22Rv1 (cell line): ENCODE data around the gene HOXB7.

ENCODE experiments used
- H3K27ac ChIP-seq: fragments of 450-650 bp; 2 replicates; pipeline ENCODE4 v1.5.1; 2017
- CTCF ChIP-seq: fragments of 450-650 bp; IDR thresholded peaks from 2 replicates; pipeline ENCODE4 v1.5.1; 2017; ENCODE audit warnings: mild to moderate bottlenecking
- ZFX ChIP-seq: fragments of 450-650 bp; IDR thresholded peaks from 2 replicates; pipeline ENCODE4 v1.6.1; 2017; ENCODE audit warnings: antibody characterized with exemption, borderline replicate concordance

HOXB7 gene

GRCh38 chr17:48610282-48611211 is at the start of gene HOXB7:
Gene HOXB7 (minus strand): TSS chr17:48611017. CDS start chr17:48610918, 99 bp downstream.
- TF ChIP-seq ZFX (no peak), CTCF (no peak)
- peak within 1 kb of the TSS; percentile 96 for H3K27ac ChIP-seq

- no peak overlapping the region for H3K27ac ChIP-seq
- no peak for TF ChIP-seq ZFX
- no peak for TF ChIP-seq CTCF
Observed at GRCh38 chr17:48655913-48656312, 45.1 kb upstream of the HOXB7 start.

- TF ChIP-seq ZFX (no peak), CTCF (no peak)
Observed at GRCh38 chr17:48649741-48650140, 38.9 kb upstream of the HOXB7 start.

GRCh38 chr17:48647963-48648245 is 37.1 kb upstream of the HOXB7 start:
- no peak for TF ChIP-seq ZFX
- no peak for TF ChIP-seq CTCF
- H3K27ac ChIP-seq, result no peak overlapping the region

More at GRCh38 chr17:48649741-48650140, 38.9 kb upstream of the HOXB7 start:
- no peak overlapping the region for H3K27ac ChIP-seq

- no peak overlapping the region for H3K27ac ChIP-seq
- no peak for TF ChIP-seq ZFX
- no peak for TF ChIP-seq CTCF
Observed at GRCh38 chr17:48647103-48647962, 36.5 kb upstream of the HOXB7 start.

GRCh38 chr17:48646183-48647102 is 35.6 kb upstream of the HOXB7 start:
- no peak for TF ChIP-seq ZFX
- no peak for TF ChIP-seq CTCF
- no peak overlapping the region for H3K27ac ChIP-seq
